ENCODE data around the gene PRR9.
"Not testable (repeated sequence)": the region's sequence is repeated elsewhere in the genome, so short reads cannot be mapped to it uniquely, and the experiment has no call there.

The PRR9 gene

GRCh38 chr1:153229076-153229829 lies 11.9 kb downstream of the PRR9 start:
- not testable (repeated sequence) for DNase-seq (ENCODE audit: low read depth)

GRCh38 chr1:153231363-153231762 lies 14.0 kb downstream of the PRR9 start:
- DNase-seq (ENCODE audit: low read depth): no peak

- no peak for DNase-seq (ENCODE audit: low read depth)
Measured at GRCh38 chr1:153231785-153232184, 14.4 kb downstream of the PRR9 start.

GRCh38 chr1:153232553-153232952 lies 15.2 kb downstream of the PRR9 start:
- DNase-seq (ENCODE audit: low read depth): no peak

- DNase-seq (ENCODE audit: low read depth): no peak
Measured at GRCh38 chr1:153233448-153233847, 16.1 kb downstream of the PRR9 start.

- no peak for DNase-seq (ENCODE audit: low read depth)
Measured at GRCh38 chr1:153238527-153238926, 21.1 kb downstream of the PRR9 start.

GRCh38 chr1:153242160-153242559 lies 24.8 kb downstream of the PRR9 start:
- no peak for DNase-seq (ENCODE audit: low read depth)

- no peak for DNase-seq (ENCODE audit: low read depth)
Measured at GRCh38 chr1:153245466-153245865, 28.1 kb downstream of the PRR9 start.

- no peak for DNase-seq (ENCODE audit: low read depth)
Measured at GRCh38 chr1:153246018-153246417, 28.6 kb downstream of the PRR9 start.

- DNase-seq (ENCODE audit: low read depth): no peak
Measured at GRCh38 chr1:153246825-153247224, 29.4 kb downstream of the PRR9 start.

- no peak for DNase-seq (ENCODE audit: low read depth)
Measured at GRCh38 chr1:153248176-153248879, 30.9 kb downstream of the PRR9 start.

- DNase-seq (ENCODE audit: low read depth): no peak
Measured at GRCh38 chr1:153250166-153250565, 32.8 kb downstream of the PRR9 start.

GRCh38 chr1:153251087-153251486 lies 33.7 kb downstream of the PRR9 start:
- DNase-seq (ENCODE audit: low read depth): no peak

GRCh38 chr1:153251562-153251961 lies 34.2 kb downstream of the PRR9 start:
- DNase-seq (ENCODE audit: low read depth): no peak

GRCh38 chr1:153251988-153252387 lies 34.6 kb downstream of the PRR9 start:
- no peak for DNase-seq (ENCODE audit: low read depth)

- no peak for DNase-seq (ENCODE audit: low read depth)
Measured at GRCh38 chr1:153253076-153253475, 35.7 kb downstream of the PRR9 start.

- no peak for DNase-seq (ENCODE audit: low read depth)
Measured at GRCh38 chr1:153253693-153254092, 36.3 kb downstream of the PRR9 start.

- no peak for DNase-seq (ENCODE audit: low read depth)
Measured at GRCh38 chr1:153259387-153259786, 42.0 kb downstream of the PRR9 start, which contains the start of gene LORICRIN. LORICRIN (plus strand) TSS chr1:153259687; CDS start chr1:153260950, 1,263 bp downstream.

GRCh38 chr1:153260585-153261280 lies 43.3 kb downstream of the PRR9 start:
- no peak for DNase-seq (ENCODE audit: low read depth)

- DNase-seq (ENCODE audit: low read depth): no peak
Measured at GRCh38 chr1:153261281-153262069, 44.1 kb downstream of the PRR9 start.

GRCh38 chr1:153262070-153262366 lies 44.6 kb downstream of the PRR9 start:
- DNase-seq (ENCODE audit: low read depth): no peak

GRCh38 chr1:153262462-153263157 lies 45.2 kb downstream of the PRR9 start:
- no peak for DNase-seq (ENCODE audit: low read depth)
